MG63 (cell line): ENCODE results near the gene AMFR. TPM values are rescaled to one million over a fixed set of nuclear protein-coding genes. Genes with fewer than 3 reads are reported as not detected.

Experiments
- DNase-seq: peaks from one replicate; pipeline ENCODE4 v3.0.0-alpha.2; 2020
- H3K27me3 ChIP-seq: fragments of 250-450 bp; sonication (Bioruptor Pico); 2 replicates; pipeline ENCODE4 v1.5.1; 2020; ENCODE audit warnings: mild to moderate bottlenecking, moderate library complexity
- H3K36me3 ChIP-seq: fragments of 250-450 bp; sonication (Bioruptor Pico); 2 replicates; pipeline ENCODE4 v1.5.1; 2020; ENCODE audit warnings: mild to moderate bottlenecking, moderate library complexity
- H3K4me3 ChIP-seq: fragments of 250-450 bp; sonication (Bioruptor Pico); 2 replicates; pipeline ENCODE4 v1.5.1; 2020; ENCODE audit warnings: mild to moderate bottlenecking, moderate library complexity
- H3K9me3 ChIP-seq: fragments of 250-450 bp; sonication (Bioruptor Pico); 2 replicates; pipeline ENCODE4 v1.5.1; 2020; ENCODE audit warnings: mild to moderate bottlenecking, moderate library complexity
- total RNA-seq: library from RNA; depleted of rRNA; stranded (reverse); fragments of >200 nt; shearing (Covaris generic); gene quantifications from 2 replicates; pipeline ENCODE4 v1.2.3, GENCODE V29; 2014; ENCODE audit warnings: low replicate concordance; rRNA removed

The AMFR gene
- 296 and 395 TPM in 2 replicates for total RNA-seq

GRCh38 chr16:56425439-56425832 is at the start of gene AMFR:
Gene AMFR, minus strand, starts transcription at chr16:56425545. Its CDS starts 218 bp downstream, at chr16:56425327.
- H3K4me3 ChIP-seq: peak within 1 kb of the TSS; percentile 58
- peaks cover 44% of the 10 kb centered on the region for H3K36me3 ChIP-seq
- no peaks in the 10 kb centered on the region for H3K27me3 ChIP-seq
- H3K9me3 ChIP-seq: no peaks in the 10 kb centered on the region
- peak; percentile 90 for DNase-seq

GRCh38 chr16:56470666-56471065 is 45.3 kb upstream of the AMFR start:
- no peaks in the 10 kb centered on the region for H3K9me3 ChIP-seq
- DNase-seq: no peak
- no peak overlapping the region for H3K4me3 ChIP-seq
- H3K36me3 ChIP-seq: peaks cover 88% of the 10 kb centered on the region
- no peaks in the 10 kb centered on the region for H3K27me3 ChIP-seq

- Histone ChIP-seq H3K9me3 (no peaks in the 10 kb centered on the region), H3K27me3 (no peaks in the 10 kb centered on the region), H3K4me3 (no peak overlapping the region), H3K36me3 (peaks cover 88% of the 10 kb centered on the region)
- DNase-seq: no peak
Measured at GRCh38 chr16:56470232-56470631, 44.9 kb upstream of the AMFR start.

GRCh38 chr16:56469748-56470147 is 44.4 kb upstream of the AMFR start:
- no peak for DNase-seq

GRCh38 chr16:56468800-56469199 is 43.5 kb upstream of the AMFR start:
- no peak for DNase-seq
- H3K27me3 ChIP-seq: no peaks in the 10 kb centered on the region
- H3K9me3 ChIP-seq: no peaks in the 10 kb centered on the region
- H3K36me3 ChIP-seq: peaks cover 91% of the 10 kb centered on the region
- no peak overlapping the region for H3K4me3 ChIP-seq

More at GRCh38 chr16:56469748-56470147, 44.4 kb upstream of the AMFR start:
- H3K27me3 ChIP-seq: no peaks in the 10 kb centered on the region
- peaks cover 88% of the 10 kb centered on the region for H3K36me3 ChIP-seq
- no peaks in the 10 kb centered on the region for H3K9me3 ChIP-seq
- no peak overlapping the region for H3K4me3 ChIP-seq

GRCh38 chr16:56466344-56466743 is 41.0 kb upstream of the AMFR start:
- no peaks in the 10 kb centered on the region for H3K27me3 ChIP-seq
- no peaks in the 10 kb centered on the region for H3K9me3 ChIP-seq
- no peak for DNase-seq
- no peak overlapping the region for H3K4me3 ChIP-seq
- peaks cover 88% of the 10 kb centered on the region for H3K36me3 ChIP-seq

- Histone ChIP-seq H3K36me3 (peaks cover 90% of the 10 kb centered on the region), H3K4me3 (no peak overlapping the region), H3K27me3 (no peaks in the 10 kb centered on the region), H3K9me3 (no peaks in the 10 kb centered on the region)
- DNase-seq: no peak
Measured at GRCh38 chr16:56463153-56463552, 37.8 kb upstream of the AMFR start.

GRCh38 chr16:56462064-56462796 is 36.9 kb upstream of the AMFR start:
- Histone ChIP-seq H3K27me3 (no peaks in the 10 kb centered on the region), H3K36me3 (peaks cover 91% of the 10 kb centered on the region), H3K4me3 (no peak overlapping the region), H3K9me3 (no peaks in the 10 kb centered on the region)
- DNase-seq: no peak

- DNase-seq: no peak
- H3K36me3 ChIP-seq: peaks cover 90% of the 10 kb centered on the region
- H3K9me3 ChIP-seq: no peaks in the 10 kb centered on the region
- no peak overlapping the region for H3K4me3 ChIP-seq
- no peaks in the 10 kb centered on the region for H3K27me3 ChIP-seq
Measured at GRCh38 chr16:56460101-56460500, 34.8 kb upstream of the AMFR start.

GRCh38 chr16:56457927-56458470 is 32.7 kb upstream of the AMFR start:
- Histone ChIP-seq H3K9me3 (no peaks in the 10 kb centered on the region), H3K36me3 (peaks cover 91% of the 10 kb centered on the region), H3K27me3 (no peaks in the 10 kb centered on the region), H3K4me3 (no peak overlapping the region)
- no peak for DNase-seq

GRCh38 chr16:56451753-56452689 is 26.7 kb upstream of the AMFR start:
- Histone ChIP-seq H3K9me3 (no peaks in the 10 kb centered on the region), H3K36me3 (peaks cover 75% of the 10 kb centered on the region), H3K4me3 (peak overlapping the region; percentile 97), H3K27me3 (no peaks in the 10 kb centered on the region)
- peak; percentile 67 for DNase-seq

- Histone ChIP-seq H3K36me3 (peaks cover 75% of the 10 kb centered on the region), H3K4me3 (peak within 1 kb of the TSS; percentile 97), H3K9me3 (no peaks in the 10 kb centered on the region), H3K27me3 (no peaks in the 10 kb centered on the region)
- DNase-seq: peak; percentile 100
Measured at GRCh38 chr16:56450986-56451752, 25.8 kb upstream of the AMFR start, which contains the start of the genes NUDT21 and OGFOD1. Gene NUDT21, minus strand, starts transcription at chr16:56451332. Its CDS starts 130 bp downstream, at chr16:56451202. Gene OGFOD1, plus strand, starts transcription at chr16:56451554. Its CDS starts 59 bp downstream, at chr16:56451613.

- Histone ChIP-seq H3K36me3 (peaks cover 75% of the 10 kb centered on the region), H3K27me3 (no peaks in the 10 kb centered on the region), H3K4me3 (peak overlapping the region; percentile 97), H3K9me3 (no peaks in the 10 kb centered on the region)
- peak; percentile 24 for DNase-seq
Measured at GRCh38 chr16:56450275-56450985, 25.1 kb upstream of the AMFR start.

- DNase-seq: no peak
Measured at GRCh38 chr16:56448005-56448404, 22.7 kb upstream of the AMFR start.

GRCh38 chr16:56447286-56447685 is 21.9 kb upstream of the AMFR start:
- Histone ChIP-seq H3K4me3 (no peak overlapping the region), H3K36me3 (peaks cover 77% of the 10 kb centered on the region), H3K9me3 (no peaks in the 10 kb centered on the region), H3K27me3 (no peaks in the 10 kb centered on the region)
- DNase-seq: no peak

More at GRCh38 chr16:56448005-56448404, 22.7 kb upstream of the AMFR start:
- peaks cover 77% of the 10 kb centered on the region for H3K36me3 ChIP-seq
- H3K9me3 ChIP-seq: no peaks in the 10 kb centered on the region
- no peak overlapping the region for H3K4me3 ChIP-seq
- H3K27me3 ChIP-seq: no peaks in the 10 kb centered on the region

- Histone ChIP-seq H3K27me3 (no peaks in the 10 kb centered on the region), H3K36me3 (peaks cover 94% of the 10 kb centered on the region), H3K9me3 (no peaks in the 10 kb centered on the region), H3K4me3 (no peak overlapping the region)
- no peak for DNase-seq
Measured at GRCh38 chr16:56438038-56438437, 12.7 kb upstream of the AMFR start.
